GM10248 (cell line): Measurements from ENCODE around the gene ELOVL3.

ENCODE experiments used
- CTCF ChIA-PET: fragments of 300-600 bp; sonication (Branson Sonifier 250); formaldehyde crosslinking; extraction: SDS; loops from one replicate; lab custom pipeline; 2021; ENCODE audit warnings: antibody characterized with exemption; lab: Yijun Ruan, JAX
- POLR2A ChIA-PET: fragments of 350-650 bp; sonication (Branson Sonifier 250); formaldehyde crosslinking; extraction: SDS; loops from one replicate; lab custom pipeline; 2020; ENCODE audit warnings: antibody characterized with exemption; lab: Yijun Ruan, JAX
- DNase-seq: peaks from one replicate; pipeline ENCODE4 v3.0.0; 2012; ENCODE audit errors: extremely low spot score
- CTCF ChIP-seq: IDR thresholded peaks from 2 replicates; pipeline ENCODE4 v1.5.1; 2012; ENCODE audit warnings: mild to moderate bottlenecking, low read depth; ENCODE audit errors: extremely low read depth, missing control alignments, control extremely low read depth

Gene ELOVL3

GRCh38 chr10:102231357-102232318 lies 5.5 kb downstream of the ELOVL3 start:
- POLR2A ChIA-PET, result interaction anchor here (0.7 kb wide), 1 partner anchor 121 kb away, joined by 3 read pairs; no protein-coding TSS in a partner anchor
- CTCF ChIA-PET, result interaction anchor here (0.8 to 19.9 kb wide), 49 partner anchors 8 to 437 kb away, joined by 3 to 566 read pairs (median 8); partner anchors contain the start of genes FBXL15, GBF1, NFKB2 and PITX3
- DNase-seq, result peak; percentile 81
- peak; percentile 80 for TF ChIP-seq CTCF

- CTCF ChIA-PET, result interaction anchor here (0.7 to 19.9 kb wide), 6 partner anchors 16 to 188 kb away, joined by 3 to 566 read pairs (median 51); partner anchors contain the start of genes FBXL15 and NFKB2
- POLR2A ChIA-PET, result no interaction called here
- no peak for DNase-seq
- no peak for TF ChIP-seq CTCF
These were observed 7.9 kb downstream of the ELOVL3 start for GRCh38 chr10:102233997-102234396.

GRCh38 chr10:102234888-102235597 lies 8.9 kb downstream of the ELOVL3 start:
- ChIA-PET CTCF (interaction anchor here (1.2 to 19.9 kb wide), 5 partner anchors 8 to 168 kb away, joined by 5 to 566 read pairs (median 7); partner anchors contain the start of gene NFKB2), POLR2A (no interaction called here)
- TF ChIP-seq CTCF, result no peak
- no peak for DNase-seq

GRCh38 chr10:102235598-102235920 lies 9.5 kb downstream of the ELOVL3 start:
- no peak for DNase-seq
- no peak for TF ChIP-seq CTCF
- ChIA-PET POLR2A (no interaction called here), CTCF (interaction anchor here (1.2 to 19.9 kb wide), 4 partner anchors 9 to 168 kb away, joined by 5 to 566 read pairs (median 110); partner anchors contain the start of gene NFKB2)

GRCh38 chr10:102236006-102236405 lies 9.9 kb downstream of the ELOVL3 start:
- POLR2A ChIA-PET, result no interaction called here

More at GRCh38 chr10:102236006-102236405, 9.9 kb downstream of the ELOVL3 start:
- TF ChIP-seq CTCF, result no peak
- CTCF ChIA-PET, result interaction anchor here (1.2 to 19.9 kb wide), 4 partner anchors 9 to 167 kb away, joined by 5 to 566 read pairs (median 110); partner anchors contain the start of gene NFKB2
- no peak for DNase-seq
